Vagina (tissue), 2 donors: ENCODE measurements around the gene RABAC1. TPM values are rescaled to one million over a fixed set of nuclear protein-coding genes. Genes with fewer than 3 reads are reported as not detected.
"Not testable (repeated sequence)": the region's sequence is repeated elsewhere in the genome, so short reads cannot be mapped to it uniquely, and the experiment has no call there.

Source experiments
- DNase-seq, 2 donors: peaks; one replicate each; pipeline ENCODE4 v3.0.0-alpha.2; 2017; ENCODE audit errors: extremely low spot score in 2 of 2
- H3K27ac ChIP-seq: fragments of 200-600 bp; sonication (generic); one replicate; pipeline ENCODE4 v1.5.1; 2019
- H3K27me3 ChIP-seq: fragments of 200-600 bp; sonication (generic); one replicate; pipeline ENCODE4 v1.5.1; 2019
- H3K36me3 ChIP-seq, 2 donors: fragments of 200-600 bp; sonication (generic); one replicate each; pipeline ENCODE4 v1.5.1; 2017 to 2019
- H3K4me1 ChIP-seq: fragments of 200-600 bp; sonication (generic); one replicate; pipeline ENCODE4 v1.5.1; 2019
- H3K4me3 ChIP-seq, 2 donors: fragments of 200-600 bp; sonication (generic); 1 replicate in 1 of 2; 2 replicates in 1 of 2; pipeline ENCODE4 v1.5.1; 2016 to 2019
- H3K9me3 ChIP-seq: fragments of 200-600 bp; sonication (generic); one replicate; pipeline ENCODE4 v1.5.1; 2019
- POLR2A ChIP-seq, 2 donors: fragments of 450-650 bp; IDR thresholded peaks; one replicate each; pipeline ENCODE4 v1.6.1; 2017; ENCODE audit warnings: antibody characterized with exemption in 2 of 2, mild to moderate bottlenecking in 2 of 2, moderate library complexity in 2 of 2
- POLR2AphosphoS5 ChIP-seq, 2 donors: sonication (generic); formaldehyde crosslinking; IDR thresholded peaks; one replicate each; pipeline ENCODE4 v1.9.0; 2017; ENCODE audit warnings: antibody characterized with exemption in 2 of 2, mild to moderate bottlenecking in 2 of 2, low read depth in 1 of 2; ENCODE audit not compliant: insufficient read depth in 1 of 2
- intact Hi-C: fragments of 100-400 bp; cut with DNase I; formaldehyde crosslinking; loops from one replicate; pipeline ENCODE4 v1.15.1; 2023
- total RNA-seq: library from RNA; depleted of rRNA; stranded (reverse); fragments of >200 nt; gene quantifications from one replicate; pipeline ENCODE4 v1.2.3, GENCODE V29; 2016
- TF ChIP-seq, protein P1 (sequence below), 3 experiments: fragments of 450-650 bp in 2 of 3; fragments of 200-600 bp in 1 of 3; sonication (generic) in 1 of 3; IDR thresholded peaks; one replicate each; pipeline ENCODE4 v1.5.1; 2017 to 2019; ENCODE audit warnings: antibody characterized with exemption in 3 of 3, mild to moderate bottlenecking in 2 of 3, moderate library complexity in 2 of 3

RABAC1 gene
- total RNA-seq, 1 donor from 2014 or later, result 263 TPM

DNA sequence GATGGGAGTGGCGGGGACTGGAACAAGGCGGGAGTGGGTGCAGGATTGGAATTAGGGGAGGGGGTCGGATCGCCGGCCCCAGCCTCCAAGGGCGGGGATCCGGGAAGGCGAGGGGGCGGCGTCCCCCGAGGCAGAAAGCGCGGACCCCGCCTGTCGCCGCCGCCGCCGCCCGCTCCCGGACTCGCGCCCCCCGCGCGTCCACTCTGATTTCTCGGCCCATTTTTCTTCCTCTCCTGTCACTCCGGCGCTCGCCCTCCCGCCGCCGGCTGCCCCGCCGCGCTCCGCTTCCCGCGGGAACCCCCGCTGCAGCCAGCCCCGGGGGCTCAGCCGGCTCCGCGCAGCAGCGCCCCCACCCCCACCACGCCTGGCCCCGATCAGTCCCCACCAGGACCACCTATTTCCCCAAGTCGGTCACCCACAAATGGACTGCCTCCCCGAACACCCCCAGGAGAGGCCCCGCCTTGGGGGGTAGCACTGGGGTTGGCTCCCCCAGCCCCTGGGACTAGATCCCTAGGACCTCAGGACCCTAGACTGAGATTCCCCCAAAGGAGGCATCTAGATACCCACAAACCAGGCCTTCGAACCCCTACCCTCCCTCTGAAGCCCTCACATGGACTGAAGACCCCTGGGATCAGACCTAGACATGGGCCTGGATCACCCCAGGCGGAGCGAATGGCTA is 18.3 kb downstream of the RABAC1 start:
- Histone ChIP-seq H3K27ac (no peak overlapping the region), H3K36me3 (no peaks in the 10 kb centered on the region), H3K4me3 (peak overlapping the region; percentile 29 to 41), H3K9me3 (no peaks in the 10 kb centered on the region), H3K27me3 (peaks cover 14% of the 10 kb centered on the region), H3K4me1 (peaks cover 20% of the 10 kb centered on the region)
- DNase-seq, result no peak
- TF ChIP-seq POLR2A (IDR thresholded peaks at IDR 0.05) (no peak), POLR2AphosphoS5 (IDR thresholded peaks at IDR 0.05; ENCODE audit: insufficient read depth in 1 of 2, low read depth in 1 of 2) (no peak)
- TF ChIP-seq, protein P1, sequence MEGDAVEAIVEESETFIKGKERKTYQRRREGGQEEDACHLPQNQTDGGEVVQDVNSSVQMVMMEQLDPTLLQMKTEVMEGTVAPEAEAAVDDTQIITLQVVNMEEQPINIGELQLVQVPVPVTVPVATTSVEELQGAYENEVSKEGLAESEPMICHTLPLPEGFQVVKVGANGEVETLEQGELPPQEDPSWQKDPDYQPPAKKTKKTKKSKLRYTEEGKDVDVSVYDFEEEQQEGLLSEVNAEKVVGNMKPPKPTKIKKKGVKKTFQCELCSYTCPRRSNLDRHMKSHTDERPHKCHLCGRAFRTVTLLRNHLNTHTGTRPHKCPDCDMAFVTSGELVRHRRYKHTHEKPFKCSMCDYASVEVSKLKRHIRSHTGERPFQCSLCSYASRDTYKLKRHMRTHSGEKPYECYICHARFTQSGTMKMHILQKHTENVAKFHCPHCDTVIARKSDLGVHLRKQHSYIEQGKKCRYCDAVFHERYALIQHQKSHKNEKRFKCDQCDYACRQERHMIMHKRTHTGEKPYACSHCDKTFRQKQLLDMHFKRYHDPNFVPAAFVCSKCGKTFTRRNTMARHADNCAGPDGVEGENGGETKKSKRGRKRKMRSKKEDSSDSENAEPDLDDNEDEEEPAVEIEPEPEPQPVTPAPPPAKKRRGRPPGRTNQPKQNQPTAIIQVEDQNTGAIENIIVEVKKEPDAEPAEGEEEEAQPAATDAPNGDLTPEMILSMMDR (IDR thresholded peaks at IDR 0.05), result no peak
- intact Hi-C loops, result no loop called here

DNA sequence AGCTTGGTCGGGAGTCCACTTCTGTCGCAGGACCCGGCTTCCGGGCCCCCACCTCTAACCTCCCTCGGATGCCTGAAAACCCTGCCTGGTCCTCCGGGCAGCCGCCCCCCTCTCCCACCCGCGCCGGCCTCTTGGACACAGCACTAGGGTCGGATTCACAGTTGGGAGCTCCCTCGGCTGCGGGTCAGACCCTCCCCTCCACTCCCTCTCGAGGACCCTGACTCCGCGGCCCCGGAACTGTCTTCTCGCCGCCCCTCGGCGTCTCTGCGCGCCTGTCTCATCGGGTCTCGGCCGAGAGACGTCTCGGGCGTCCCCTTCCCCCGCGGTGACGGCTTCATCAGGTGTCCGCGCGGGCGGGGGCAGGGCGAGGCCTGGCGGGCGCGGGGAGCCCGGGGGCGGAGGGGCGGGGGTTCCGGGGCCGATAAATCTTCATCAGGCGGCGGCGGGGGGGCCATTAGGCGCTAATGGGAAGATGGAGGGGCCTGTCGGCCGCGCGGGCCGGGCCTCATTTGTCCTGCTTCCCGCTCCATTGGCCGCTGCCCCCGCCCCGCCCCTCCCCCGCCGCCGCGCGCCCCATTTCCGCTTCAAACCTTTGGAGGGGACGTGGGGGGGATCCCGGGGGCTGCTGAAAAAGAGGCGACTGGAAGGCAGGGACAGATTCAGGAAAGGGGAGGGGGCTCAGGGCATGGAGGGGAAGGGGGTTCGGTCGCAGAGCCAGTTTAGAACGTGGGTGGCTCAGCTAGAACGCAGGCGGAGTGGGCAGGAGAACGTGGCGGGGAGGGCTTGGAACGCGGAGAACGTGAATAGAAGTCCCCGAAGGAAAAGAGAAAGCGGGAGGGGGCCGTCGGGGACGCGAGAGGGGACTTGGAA is 19.0 kb downstream of the RABAC1 start:
- Histone ChIP-seq H3K4me1 (peaks cover 26% of the 10 kb centered on the region), H3K27ac (no peak overlapping the region), H3K27me3 (peaks cover 14% of the 10 kb centered on the region), H3K36me3 (no peaks in the 10 kb centered on the region), H3K4me3 (peak overlapping the region; percentile 29 to 41), H3K9me3 (no peaks in the 10 kb centered on the region)
- intact Hi-C loops, result no loop called here
- TF ChIP-seq, protein P1 (IDR thresholded peaks at IDR 0.05), result no peak
- TF ChIP-seq POLR2AphosphoS5 (IDR thresholded peaks at IDR 0.05; ENCODE audit: insufficient read depth in 1 of 2, low read depth in 1 of 2) (no peak), POLR2A (IDR thresholded peaks at IDR 0.05) (no peak)
- no peak for DNase-seq

DNA sequence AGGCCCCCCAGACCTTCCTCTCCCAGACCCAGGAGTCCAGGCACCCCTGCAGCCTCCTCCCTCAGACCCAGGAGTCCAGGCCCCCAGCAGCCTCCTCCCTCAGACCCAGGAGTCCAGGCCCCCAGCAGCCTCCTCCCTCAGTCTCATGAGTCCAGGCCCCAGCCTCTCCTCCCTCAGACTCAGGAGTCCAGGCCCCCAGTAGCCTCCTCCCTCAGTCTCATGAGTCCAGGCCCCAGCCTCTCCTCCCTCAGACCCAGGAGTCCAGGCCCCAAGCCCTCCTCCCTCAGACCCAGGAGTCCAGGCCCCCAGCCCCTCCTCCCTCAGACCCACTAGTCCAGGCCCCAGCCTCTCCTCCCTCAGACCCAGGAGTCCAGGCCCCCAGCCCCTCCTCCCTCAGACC is 19.9 kb downstream of the RABAC1 start:
- H3K36me3 ChIP-seq, H3K9me3 ChIP-seq, H3K27ac ChIP-seq, intact Hi-C loops, H3K4me3 ChIP-seq, DNase-seq: not testable (repeated sequence)
- Histone ChIP-seq H3K4me1 (peaks cover 26% of the 10 kb centered on the region), H3K27me3 (peaks cover 14% of the 10 kb centered on the region)

DNA sequence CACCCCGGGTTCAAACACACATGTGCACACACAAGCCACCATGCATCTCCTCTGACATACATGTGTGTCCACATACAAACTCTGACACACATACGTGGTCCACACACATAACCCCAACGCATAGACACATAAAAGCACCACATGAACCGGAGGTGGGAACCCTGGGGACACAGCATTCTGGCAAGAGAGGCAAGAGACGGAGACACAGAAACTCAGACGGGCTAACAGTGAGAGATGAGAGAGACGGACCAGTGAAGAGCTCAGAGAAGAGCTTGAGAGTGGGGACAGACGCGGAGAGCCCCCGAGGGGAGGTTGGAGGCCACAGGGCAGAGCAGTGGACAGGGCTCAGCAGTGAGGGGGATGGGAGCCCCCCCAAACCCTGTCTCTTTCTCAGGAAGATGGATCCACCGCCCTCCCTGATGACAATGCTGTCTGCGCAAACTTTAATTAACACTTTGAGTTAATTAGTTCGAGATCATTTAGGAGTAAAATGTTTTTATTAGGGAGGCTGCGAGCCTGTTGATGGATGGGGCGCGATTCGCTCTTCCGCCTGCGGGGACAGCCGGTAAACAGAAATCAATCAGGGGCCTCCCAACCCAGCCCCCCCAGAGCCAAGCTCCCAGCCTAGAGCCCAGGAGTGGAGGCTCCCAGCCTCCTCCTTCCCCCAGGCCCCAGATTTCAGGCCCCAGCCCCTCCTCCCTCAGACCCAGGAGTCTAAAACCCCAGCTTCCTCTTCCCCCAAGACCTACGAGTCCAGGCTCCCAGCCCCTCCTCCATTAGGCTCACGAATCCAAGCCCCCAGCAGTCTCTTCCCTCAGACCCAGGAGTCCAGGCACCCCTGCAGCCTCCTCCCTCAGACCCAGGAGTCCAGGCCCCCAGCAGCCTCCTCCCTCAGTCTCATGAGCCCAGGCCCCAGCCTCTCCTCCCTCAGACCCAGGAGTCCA is 21.3 kb downstream of the RABAC1 start:
- H3K27ac ChIP-seq, result no peak overlapping the region
- H3K27me3 ChIP-seq, result peaks cover 14% of the 10 kb centered on the region
- DNase-seq, result no peak
- H3K4me3 ChIP-seq, result no peak overlapping the region
- H3K9me3 ChIP-seq, result no peaks in the 10 kb centered on the region
- no peaks in the 10 kb centered on the region for H3K36me3 ChIP-seq
- peaks cover 26% of the 10 kb centered on the region for H3K4me1 ChIP-seq
- intact Hi-C loops, result no loop called here
- TF ChIP-seq POLR2AphosphoS5 (IDR thresholded peaks at IDR 0.05; ENCODE audit: insufficient read depth in 1 of 2, low read depth in 1 of 2) (no peak), POLR2A (IDR thresholded peaks at IDR 0.05) (no peak)
- TF ChIP-seq, protein P1 (IDR thresholded peaks at IDR 0.05), result no peak

DNA sequence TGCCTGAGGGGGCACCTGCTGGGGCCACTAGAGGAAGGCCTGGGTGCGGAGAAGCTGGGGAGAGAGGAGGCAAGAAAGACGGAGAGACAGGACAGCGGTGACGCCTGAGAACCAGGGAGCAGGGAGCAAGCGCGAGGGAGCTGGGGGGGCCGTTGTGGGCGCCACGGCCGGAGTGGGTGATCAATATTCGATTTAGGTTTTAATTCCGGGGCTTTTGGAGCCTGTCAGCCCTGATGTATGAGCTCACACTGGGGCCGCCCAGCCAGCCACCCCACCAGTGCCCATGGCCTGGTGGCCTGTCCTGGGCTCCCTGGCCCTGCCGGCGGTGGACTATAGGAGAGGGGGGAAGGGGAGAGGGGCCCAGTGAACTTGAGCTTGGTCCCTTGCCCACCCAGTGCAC is 22.2 kb downstream of the RABAC1 start:
- Histone ChIP-seq H3K36me3 (no peaks in the 10 kb centered on the region), H3K9me3 (no peaks in the 10 kb centered on the region), H3K27ac (no peak overlapping the region), H3K4me1 (peaks cover 26% of the 10 kb centered on the region), H3K27me3 (peaks cover 20% of the 10 kb centered on the region), H3K4me3 (no peak overlapping the region)
- intact Hi-C loops, result no loop called here
- no peak for DNase-seq
- TF ChIP-seq POLR2A (IDR thresholded peaks at IDR 0.05), result no peak
- TF ChIP-seq, protein P1 (IDR thresholded peaks at IDR 0.05), result no peak
- TF ChIP-seq POLR2AphosphoS5 (IDR thresholded peaks at IDR 0.05; ENCODE audit: insufficient read depth in 1 of 2, low read depth in 1 of 2), result no peak
